ENCODE measurements around the gene FGD6.
A peak's percentile ranks its signal among the peaks of the same experiment; 100 is the strongest.
"Not testable (repeated sequence)": the region's sequence is repeated elsewhere in the genome, so short reads cannot be mapped to it uniquely, and the experiment has no call there.

The FGD6 gene

GRCh38 chr12:95205016-95205624 lies 12.1 kb downstream of the FGD6 start:
- Mint-ChIP-seq H3K36me3 (ENCODE audit: low read depth) (no peaks in the 10 kb centered on the region), H3K27me3 (no peaks in the 10 kb centered on the region), H3K4me1 (ENCODE audit: low read depth) (peaks cover 10% of the 10 kb centered on the region), H3K9me3 (no peaks in the 10 kb centered on the region), H3K27ac (no peak overlapping the region), H3K4me3 (no peak overlapping the region)

GRCh38 chr12:95204141-95204866 lies 13.0 kb downstream of the FGD6 start:
- peaks cover 10% of the 10 kb centered on the region for H3K4me1 Mint-ChIP-seq (ENCODE audit: low read depth)
- H3K4me3 Mint-ChIP-seq: no peak overlapping the region
- H3K27me3 Mint-ChIP-seq: no peaks in the 10 kb centered on the region
- H3K9me3 Mint-ChIP-seq: no peaks in the 10 kb centered on the region
- no peaks in the 10 kb centered on the region for H3K36me3 Mint-ChIP-seq (ENCODE audit: low read depth)
- no peak overlapping the region for H3K27ac Mint-ChIP-seq

- peaks cover 10% of the 10 kb centered on the region for H3K4me1 Mint-ChIP-seq (ENCODE audit: low read depth)
- no peaks in the 10 kb centered on the region for H3K27me3 Mint-ChIP-seq
- H3K36me3 Mint-ChIP-seq (ENCODE audit: low read depth): no peaks in the 10 kb centered on the region
- no peak overlapping the region for H3K4me3 Mint-ChIP-seq
- H3K27ac Mint-ChIP-seq: no peak overlapping the region
- no peaks in the 10 kb centered on the region for H3K9me3 Mint-ChIP-seq
Observed at GRCh38 chr12:95203487-95204030, 13.7 kb downstream of the FGD6 start.

- no peaks in the 10 kb centered on the region for H3K9me3 Mint-ChIP-seq
- H3K27ac Mint-ChIP-seq: no peak overlapping the region
- H3K4me1 Mint-ChIP-seq (ENCODE audit: low read depth): peaks cover 10% of the 10 kb centered on the region
- H3K4me3 Mint-ChIP-seq: no peak overlapping the region
- H3K36me3 Mint-ChIP-seq (ENCODE audit: low read depth): no peaks in the 10 kb centered on the region
- no peaks in the 10 kb centered on the region for H3K27me3 Mint-ChIP-seq
Observed at GRCh38 chr12:95202691-95203486, 14.4 kb downstream of the FGD6 start.

- H3K4me3 Mint-ChIP-seq: no peak overlapping the region
- H3K27me3 Mint-ChIP-seq: no peaks in the 10 kb centered on the region
- H3K36me3 Mint-ChIP-seq (ENCODE audit: low read depth): no peaks in the 10 kb centered on the region
- peak overlapping the region; percentile 65 for H3K27ac Mint-ChIP-seq
- H3K4me1 Mint-ChIP-seq (ENCODE audit: low read depth): peaks cover 10% of the 10 kb centered on the region
- H3K9me3 Mint-ChIP-seq: no peaks in the 10 kb centered on the region
Observed at GRCh38 chr12:95201056-95201670, 16.1 kb downstream of the FGD6 start.

GRCh38 chr12:95200128-95200894 lies 17.0 kb downstream of the FGD6 start:
- Mint-ChIP-seq H3K9me3 (no peaks in the 10 kb centered on the region), H3K27me3 (no peaks in the 10 kb centered on the region), H3K4me1 (ENCODE audit: low read depth) (peaks cover 10% of the 10 kb centered on the region), H3K4me3 (no peak overlapping the region), H3K36me3 (ENCODE audit: low read depth) (no peaks in the 10 kb centered on the region), H3K27ac (peak overlapping the region; percentile 42)

- Mint-ChIP-seq H3K27me3 (no peaks in the 10 kb centered on the region), H3K9me3 (no peaks in the 10 kb centered on the region), H3K4me1 (ENCODE audit: low read depth) (peaks cover 3% of the 10 kb centered on the region), H3K4me3 (no peak overlapping the region), H3K27ac (no peak overlapping the region), H3K36me3 (ENCODE audit: low read depth) (no peaks in the 10 kb centered on the region)
Observed at GRCh38 chr12:95198914-95199313, 18.4 kb downstream of the FGD6 start.

- peaks cover 3% of the 10 kb centered on the region for H3K4me1 Mint-ChIP-seq (ENCODE audit: low read depth)
- H3K4me3 Mint-ChIP-seq: no peak overlapping the region
- H3K27ac Mint-ChIP-seq: no peak overlapping the region
Observed at GRCh38 chr12:95197636-95198035, 19.6 kb downstream of the FGD6 start.

GRCh38 chr12:95196875-95197569 lies 20.2 kb downstream of the FGD6 start:
- H3K4me1 Mint-ChIP-seq (ENCODE audit: low read depth); H3K27me3 Mint-ChIP-seq; H3K36me3 Mint-ChIP-seq (ENCODE audit: low read depth); H3K27ac Mint-ChIP-seq; H3K9me3 Mint-ChIP-seq; H3K4me3 Mint-ChIP-seq: not testable (repeated sequence)

More at GRCh38 chr12:95197636-95198035, 19.6 kb downstream of the FGD6 start:
- no peaks in the 10 kb centered on the region for H3K9me3 Mint-ChIP-seq
- H3K36me3 Mint-ChIP-seq (ENCODE audit: low read depth): no peaks in the 10 kb centered on the region
- no peaks in the 10 kb centered on the region for H3K27me3 Mint-ChIP-seq

GRCh38 chr12:95195122-95195521 lies 22.1 kb downstream of the FGD6 start:
- Mint-ChIP-seq H3K36me3 (ENCODE audit: low read depth) (no peaks in the 10 kb centered on the region), H3K4me3 (no peak overlapping the region), H3K9me3 (no peaks in the 10 kb centered on the region), H3K27ac (no peak overlapping the region), H3K4me1 (ENCODE audit: low read depth) (no peaks in the 10 kb centered on the region), H3K27me3 (no peaks in the 10 kb centered on the region)

GRCh38 chr12:95193139-95193538 lies 24.1 kb downstream of the FGD6 start:
- Mint-ChIP-seq H3K27me3 (no peaks in the 10 kb centered on the region), H3K4me1 (ENCODE audit: low read depth) (no peaks in the 10 kb centered on the region), H3K4me3 (no peak overlapping the region), H3K9me3 (no peaks in the 10 kb centered on the region), H3K36me3 (ENCODE audit: low read depth) (no peaks in the 10 kb centered on the region), H3K27ac (no peak overlapping the region)

GRCh38 chr12:95192271-95192670 lies 25.0 kb downstream of the FGD6 start:
- no peaks in the 10 kb centered on the region for H3K36me3 Mint-ChIP-seq (ENCODE audit: low read depth)
- no peaks in the 10 kb centered on the region for H3K4me1 Mint-ChIP-seq (ENCODE audit: low read depth)
- no peaks in the 10 kb centered on the region for H3K9me3 Mint-ChIP-seq
- no peak overlapping the region for H3K27ac Mint-ChIP-seq
- no peaks in the 10 kb centered on the region for H3K27me3 Mint-ChIP-seq
- H3K4me3 Mint-ChIP-seq: no peak overlapping the region

GRCh38 chr12:95191060-95191696 lies 26.1 kb downstream of the FGD6 start:
- no peaks in the 10 kb centered on the region for H3K36me3 Mint-ChIP-seq (ENCODE audit: low read depth)
- no peak overlapping the region for H3K27ac Mint-ChIP-seq
- no peak overlapping the region for H3K4me3 Mint-ChIP-seq
- H3K9me3 Mint-ChIP-seq: no peaks in the 10 kb centered on the region
- H3K27me3 Mint-ChIP-seq: no peaks in the 10 kb centered on the region
- no peaks in the 10 kb centered on the region for H3K4me1 Mint-ChIP-seq (ENCODE audit: low read depth)
